ENCODE measurements around the gene PDYN.

PDYN gene

GRCh38 chr20:1945660-1946059, 48.2 kb downstream of the PDYN start:
- Histone ChIP-seq H3K27ac (no peak overlapping the region), H3K4me2 (no peak overlapping the region), H3K4me1 (ENCODE audit: low read depth, poor library complexity, severe bottlenecking) (no peaks in the 10 kb centered on the region), H4K20me1 (ENCODE audit: insufficient read depth) (no peaks in the 10 kb centered on the region), H3K27me3 (ENCODE audit: insufficient read depth, low read depth) (no peaks in the 10 kb centered on the region), H3K9ac (no peak overlapping the region), H3K36me3 (ENCODE audit: insufficient read depth) (no peaks in the 10 kb centered on the region), H2AFZ (ENCODE audit: low read depth) (no peak overlapping the region), H3K4me3 (IDR thresholded peaks at IDR 0.05; ENCODE audit: insufficient read depth, low read depth, low read length) (no peak overlapping the region), H3K79me2 (ENCODE audit: insufficient read depth, low read depth) (no peaks in the 10 kb centered on the region)
- TF ChIP-seq, protein P1, sequence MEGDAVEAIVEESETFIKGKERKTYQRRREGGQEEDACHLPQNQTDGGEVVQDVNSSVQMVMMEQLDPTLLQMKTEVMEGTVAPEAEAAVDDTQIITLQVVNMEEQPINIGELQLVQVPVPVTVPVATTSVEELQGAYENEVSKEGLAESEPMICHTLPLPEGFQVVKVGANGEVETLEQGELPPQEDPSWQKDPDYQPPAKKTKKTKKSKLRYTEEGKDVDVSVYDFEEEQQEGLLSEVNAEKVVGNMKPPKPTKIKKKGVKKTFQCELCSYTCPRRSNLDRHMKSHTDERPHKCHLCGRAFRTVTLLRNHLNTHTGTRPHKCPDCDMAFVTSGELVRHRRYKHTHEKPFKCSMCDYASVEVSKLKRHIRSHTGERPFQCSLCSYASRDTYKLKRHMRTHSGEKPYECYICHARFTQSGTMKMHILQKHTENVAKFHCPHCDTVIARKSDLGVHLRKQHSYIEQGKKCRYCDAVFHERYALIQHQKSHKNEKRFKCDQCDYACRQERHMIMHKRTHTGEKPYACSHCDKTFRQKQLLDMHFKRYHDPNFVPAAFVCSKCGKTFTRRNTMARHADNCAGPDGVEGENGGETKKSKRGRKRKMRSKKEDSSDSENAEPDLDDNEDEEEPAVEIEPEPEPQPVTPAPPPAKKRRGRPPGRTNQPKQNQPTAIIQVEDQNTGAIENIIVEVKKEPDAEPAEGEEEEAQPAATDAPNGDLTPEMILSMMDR (conservative IDR thresholded peaks at IDR 0.05; ENCODE audit: low read depth, low read length): no peak

- no peak overlapping the region for H3K4me3 ChIP-seq (IDR thresholded peaks at IDR 0.05; ENCODE audit: insufficient read depth, low read depth, low read length)
- H3K27me3 ChIP-seq (ENCODE audit: insufficient read depth, low read depth): no peaks in the 10 kb centered on the region
- no peak overlapping the region for H3K9ac ChIP-seq
Measured at GRCh38 chr20:1945134-1945618, 48.7 kb downstream of the PDYN start.

DNA sequence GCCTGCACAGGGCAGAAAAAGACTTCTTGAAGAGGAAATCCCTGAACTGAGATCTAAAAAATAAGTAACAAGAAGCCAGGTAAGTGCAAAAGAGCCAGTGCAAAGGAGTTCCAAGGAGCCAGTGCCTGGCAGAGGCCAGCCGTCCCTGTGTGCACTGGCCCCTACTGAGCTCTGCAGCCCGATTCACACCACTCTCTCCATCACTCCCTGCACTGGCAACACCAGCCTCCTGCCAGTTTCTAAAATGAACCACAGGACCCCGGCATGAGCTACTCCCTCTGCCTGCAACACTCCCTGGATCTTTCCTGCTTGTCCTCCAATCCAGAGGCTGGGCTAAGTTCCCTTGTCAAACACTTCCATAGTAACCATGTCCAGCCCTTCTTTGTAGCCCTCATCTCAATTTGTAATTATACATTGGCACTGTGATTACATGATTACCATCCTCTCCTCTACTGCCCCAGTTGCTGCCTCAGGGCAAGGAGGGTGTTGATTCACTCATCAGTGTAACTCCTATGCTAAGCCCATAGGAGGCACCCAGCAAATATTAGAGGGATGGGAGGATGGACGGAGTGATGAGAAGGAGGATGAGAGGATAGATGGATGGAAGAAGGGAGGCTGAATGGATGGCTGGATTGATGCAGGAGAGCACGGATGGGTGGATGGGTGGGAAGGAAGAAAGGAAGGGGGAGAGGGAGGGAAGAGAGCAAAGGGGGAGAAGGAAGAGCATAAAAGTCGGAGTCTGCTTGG, 49.3 kb downstream of the PDYN start:
- Histone ChIP-seq H3K9ac (no peak overlapping the region), H3K79me2 (ENCODE audit: insufficient read depth, low read depth) (no peaks in the 10 kb centered on the region), H3K4me1 (ENCODE audit: low read depth, poor library complexity, severe bottlenecking) (no peaks in the 10 kb centered on the region), H2AFZ (ENCODE audit: low read depth) (no peak overlapping the region), H3K4me2 (no peak overlapping the region), H3K27me3 (ENCODE audit: insufficient read depth, low read depth) (no peaks in the 10 kb centered on the region), H3K4me3 (IDR thresholded peaks at IDR 0.05; ENCODE audit: insufficient read depth, low read depth, low read length) (no peak overlapping the region), H4K20me1 (ENCODE audit: insufficient read depth) (no peaks in the 10 kb centered on the region), H3K27ac (no peak overlapping the region), H3K36me3 (ENCODE audit: insufficient read depth) (no peaks in the 10 kb centered on the region)
- TF ChIP-seq, protein P1 (conservative IDR thresholded peaks at IDR 0.05; ENCODE audit: low read depth, low read length): no peak

More at GRCh38 chr20:1945134-1945618, 48.7 kb downstream of the PDYN start:
- Histone ChIP-seq H3K4me1 (ENCODE audit: low read depth, poor library complexity, severe bottlenecking) (no peaks in the 10 kb centered on the region), H3K4me2 (no peak overlapping the region), H2AFZ (ENCODE audit: low read depth) (no peak overlapping the region), H3K79me2 (ENCODE audit: insufficient read depth, low read depth) (no peaks in the 10 kb centered on the region), H3K36me3 (ENCODE audit: insufficient read depth) (no peaks in the 10 kb centered on the region), H3K27ac (no peak overlapping the region), H4K20me1 (ENCODE audit: insufficient read depth) (no peaks in the 10 kb centered on the region)
- TF ChIP-seq, protein P1 (conservative IDR thresholded peaks at IDR 0.05; ENCODE audit: low read depth, low read length): no peak

DNA sequence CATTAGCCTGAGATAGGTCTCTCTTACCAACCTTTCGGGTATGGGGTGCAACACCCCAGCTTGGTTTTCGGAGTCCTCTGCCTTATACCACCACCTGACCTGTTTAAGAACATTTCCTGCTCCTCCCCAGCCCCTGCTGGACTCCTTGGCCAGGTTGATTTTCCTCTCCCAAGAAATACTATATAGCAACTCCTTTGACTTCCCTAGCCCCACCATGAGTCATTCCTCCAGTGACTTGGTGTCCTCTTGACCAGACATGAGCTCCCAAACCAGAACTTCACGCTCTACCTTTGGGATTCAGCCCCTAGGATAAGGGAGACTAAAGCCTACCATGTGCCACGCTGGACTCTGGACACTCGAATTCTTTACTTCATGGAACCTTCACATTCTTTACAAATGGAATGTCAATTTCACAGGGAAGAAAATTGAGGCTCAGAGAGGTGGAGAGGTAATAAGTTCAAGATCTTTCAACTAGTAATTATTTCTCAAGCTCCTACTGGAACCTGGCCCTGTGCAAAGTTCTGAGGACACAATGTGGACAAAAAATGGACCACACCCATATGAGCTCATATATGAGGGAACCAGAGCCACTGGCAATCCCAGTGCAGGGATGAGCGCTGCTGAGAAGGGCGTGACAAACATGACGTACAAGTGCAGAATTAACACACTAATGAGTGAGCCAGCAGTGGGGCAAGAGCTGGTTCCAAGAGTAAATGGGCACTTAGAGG, 50.4 kb downstream of the PDYN start:
- Histone ChIP-seq H3K27me3 (ENCODE audit: insufficient read depth, low read depth) (no peaks in the 10 kb centered on the region), H3K4me2 (no peak overlapping the region), H3K9ac (no peak overlapping the region)

More for the DNA sequence above, 50.4 kb downstream of the PDYN start:
- no peak overlapping the region for H3K4me3 ChIP-seq (IDR thresholded peaks at IDR 0.05; ENCODE audit: insufficient read depth, low read depth, low read length)
- H3K36me3 ChIP-seq (ENCODE audit: insufficient read depth): no peaks in the 10 kb centered on the region
- H4K20me1 ChIP-seq (ENCODE audit: insufficient read depth): no peaks in the 10 kb centered on the region
- H3K4me1 ChIP-seq (ENCODE audit: low read depth, poor library complexity, severe bottlenecking): no peaks in the 10 kb centered on the region
- H3K27ac ChIP-seq: no peak overlapping the region
- H3K79me2 ChIP-seq (ENCODE audit: insufficient read depth, low read depth): no peaks in the 10 kb centered on the region
- TF ChIP-seq, protein P1 (conservative IDR thresholded peaks at IDR 0.05; ENCODE audit: low read depth, low read length): no peak
- no peak overlapping the region for H2AFZ ChIP-seq (ENCODE audit: low read depth)
